Activated T-helper 9 cell treated with anti-CD3 and anti-CD28 coated beads, Interleukin-2, amount 50 U/mL, for 16 hours (primary cell): ENCODE results near the gene ASCL5.

ENCODE experiments used
- DNase-seq: peaks from one replicate; pipeline ENCODE4 v3.0.0-alpha.2; 2020; ENCODE audit warnings: low read depth

ASCL5 gene

DNA sequence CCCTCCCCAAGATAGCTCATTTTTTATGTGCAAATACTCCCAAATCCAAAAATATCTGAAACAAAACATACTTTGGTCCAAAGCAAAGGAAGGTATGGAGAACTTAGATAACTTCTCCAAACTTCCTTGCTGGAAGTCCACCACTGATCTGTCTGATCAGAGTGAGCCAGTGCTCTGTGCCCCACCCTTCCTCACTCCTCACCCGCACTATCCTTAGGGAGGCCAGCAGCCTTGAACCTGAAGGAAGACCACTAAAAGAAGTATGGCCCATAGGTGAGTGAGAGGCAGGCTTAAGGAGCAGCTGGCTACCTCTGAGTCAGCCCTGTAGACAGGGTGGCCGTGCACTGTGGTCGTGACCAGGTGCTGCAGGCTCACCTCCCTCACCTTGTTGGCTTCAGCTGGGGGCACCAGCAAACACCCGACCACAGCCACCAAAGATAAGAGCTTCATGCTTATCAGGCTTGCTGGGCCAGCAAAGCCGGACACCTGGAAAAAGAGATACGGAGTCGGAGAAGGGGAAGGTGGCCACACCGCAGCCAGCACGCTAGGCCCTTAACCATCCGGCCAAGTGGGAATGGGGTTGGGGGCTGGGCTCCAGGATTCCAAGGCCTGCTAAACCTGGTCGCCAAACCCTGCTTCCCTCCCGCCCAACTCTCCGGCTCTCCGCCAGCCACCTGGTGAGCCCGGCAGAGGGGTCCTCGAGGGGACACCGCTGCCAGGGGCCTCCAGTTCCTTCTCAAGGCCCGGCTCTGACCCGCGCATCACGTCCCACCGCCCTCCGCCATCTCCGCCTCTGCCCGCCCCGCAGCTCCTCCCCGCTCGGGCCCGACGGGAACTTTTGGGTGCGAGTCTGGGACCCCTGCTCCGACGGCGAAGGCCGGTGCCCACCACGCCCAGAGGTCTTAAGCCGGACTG, 26.7 kb upstream of the ASCL5 start:
- no peak for DNase-seq

DNA sequence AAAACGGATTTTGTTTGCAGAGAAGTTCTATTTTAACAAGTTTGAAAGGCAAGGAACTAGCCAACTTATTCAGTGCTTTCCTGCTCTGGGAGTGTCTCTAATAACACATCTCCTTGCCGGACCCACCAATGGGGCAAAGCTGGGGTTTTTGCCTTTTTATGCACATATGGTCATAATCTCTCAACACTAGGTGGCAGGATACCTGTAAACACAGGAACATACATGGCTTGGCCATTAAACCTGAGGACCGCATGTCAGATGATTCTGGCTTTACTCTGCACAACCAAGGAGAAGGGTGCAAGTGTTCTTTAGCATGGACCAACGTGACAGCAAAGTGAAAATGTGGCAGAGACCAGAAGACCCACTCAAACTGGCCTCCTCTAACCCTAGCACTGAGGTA, 22.4 kb upstream of the ASCL5 start:
- DNase-seq: no peak

DNA sequence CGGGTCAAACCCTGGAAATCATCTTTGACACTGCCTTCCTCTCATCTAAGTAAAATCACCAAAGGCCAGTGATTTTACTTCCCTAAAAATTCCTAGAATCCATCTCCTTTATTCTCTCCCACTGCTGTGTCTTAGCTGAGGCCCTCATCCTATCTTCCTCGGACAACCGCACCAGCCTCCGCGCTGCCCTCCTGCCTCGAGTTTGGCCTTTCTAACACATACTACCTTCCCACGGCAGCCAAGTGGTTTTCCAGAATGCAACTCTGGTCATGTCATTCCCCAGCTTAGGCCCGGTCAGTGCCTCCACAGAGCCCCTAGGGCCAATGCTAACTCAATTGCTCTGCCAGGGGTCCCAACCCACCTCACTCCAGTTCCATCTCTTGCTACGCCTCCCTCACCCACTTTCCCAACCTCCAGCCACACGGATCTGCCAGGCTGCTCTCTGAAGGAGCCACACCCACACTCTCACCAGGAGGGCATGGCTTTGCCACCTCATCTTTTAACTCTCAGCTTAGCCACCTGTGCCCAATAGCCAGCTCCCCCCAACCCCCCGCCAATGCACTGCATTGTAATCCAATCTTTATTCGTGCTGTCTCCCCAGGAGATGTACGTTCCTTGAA, 20.5 kb upstream of the ASCL5 start:
- DNase-seq: no peak

DNA sequence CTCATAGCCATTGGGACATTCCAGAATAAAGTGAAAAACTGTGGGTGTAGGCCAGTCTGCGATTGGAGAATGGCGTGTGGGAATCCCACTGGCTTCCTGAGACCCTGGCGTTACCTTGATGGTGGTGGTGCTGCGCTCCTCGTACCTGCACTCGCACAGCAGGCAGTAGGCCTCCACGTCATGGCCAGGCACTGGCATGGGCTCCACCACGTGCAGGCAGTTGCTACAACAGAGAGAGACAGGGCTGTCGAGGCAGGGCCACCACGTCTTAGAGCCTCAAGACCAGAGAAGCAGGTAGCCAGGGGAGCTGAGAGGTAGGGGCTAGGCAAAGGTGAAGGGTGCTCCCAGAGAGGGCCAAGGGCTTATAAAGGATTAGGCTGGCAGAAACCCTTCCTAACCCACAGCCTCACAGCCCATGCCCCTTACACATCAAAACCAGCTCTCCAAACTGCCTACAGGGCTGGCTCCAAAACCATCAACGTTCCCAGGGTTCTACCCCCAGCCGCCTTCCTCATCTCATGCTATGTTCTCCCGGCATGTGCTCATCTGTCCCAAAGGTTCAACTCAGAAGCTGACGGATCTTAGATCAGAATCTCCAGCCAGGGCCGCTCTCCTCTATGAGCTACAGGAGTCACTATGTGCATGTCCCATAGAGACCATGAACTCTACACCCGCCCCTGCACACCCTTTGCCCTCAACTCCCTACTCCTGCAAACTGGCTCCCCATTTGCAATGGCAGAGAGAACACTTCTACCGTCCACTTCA, 19.8 kb upstream of the ASCL5 start:
- DNase-seq: no peak

DNA sequence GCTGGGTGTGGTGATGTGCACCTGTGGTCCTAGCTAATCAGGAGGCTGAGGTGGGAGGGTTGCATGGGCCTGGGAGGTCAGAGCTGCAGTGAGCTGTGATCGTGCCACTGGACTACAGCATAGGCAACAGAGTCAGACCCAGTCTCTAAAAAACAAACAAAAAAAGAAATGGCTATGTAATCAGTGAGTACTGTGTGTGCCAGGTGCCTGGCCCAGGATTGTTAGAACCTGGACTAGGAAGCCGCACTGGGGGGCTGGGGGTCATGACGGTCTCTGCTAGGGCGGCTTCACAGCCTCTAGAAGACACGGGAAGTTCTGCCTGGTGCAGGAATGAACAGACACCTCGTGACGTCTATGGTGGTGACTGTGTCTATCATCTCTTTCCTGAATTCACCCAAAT, 18.8 kb upstream of the ASCL5 start:
- no peak for DNase-seq

DNA sequence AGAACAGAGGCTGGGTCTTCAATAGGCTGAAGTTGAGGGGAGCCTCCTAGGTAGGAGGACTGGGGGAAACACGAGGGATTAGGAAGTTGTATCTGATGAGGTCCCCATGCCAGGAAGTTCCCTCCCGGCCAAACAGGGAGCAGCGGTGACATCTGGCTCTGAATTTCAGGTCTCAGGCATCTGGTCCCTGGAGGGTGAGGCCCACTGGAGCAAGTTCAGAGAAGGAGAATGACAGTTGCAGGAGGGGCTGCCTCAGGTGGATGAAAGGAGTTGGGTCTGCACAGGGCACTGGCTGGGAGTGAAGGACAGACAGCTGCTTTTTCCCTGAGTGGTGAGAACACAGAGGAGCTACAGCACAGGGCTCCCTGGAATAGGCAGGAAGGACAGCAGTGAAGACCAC, 18.1 kb upstream of the ASCL5 start:
- DNase-seq: no peak

DNA sequence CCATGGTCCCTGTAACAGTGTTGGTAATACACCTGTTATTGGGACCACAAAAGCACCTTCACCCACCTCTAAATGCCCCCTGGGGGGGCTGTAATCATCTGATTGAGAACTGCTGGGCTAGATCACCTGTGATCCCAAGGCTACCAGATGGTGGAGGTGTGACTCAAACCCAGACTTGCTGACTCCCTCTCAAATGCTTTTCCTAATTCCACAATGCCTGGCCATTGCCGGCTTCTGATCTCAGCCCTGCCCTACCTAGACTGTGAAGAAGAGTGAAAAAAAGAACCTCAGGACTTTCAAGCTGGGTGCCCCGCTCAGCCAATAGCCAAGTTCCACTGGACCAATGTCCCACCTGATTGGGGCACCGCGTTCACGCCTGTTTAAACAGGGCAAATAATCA, 17.7 kb upstream of the ASCL5 start:
- no peak for DNase-seq

DNA sequence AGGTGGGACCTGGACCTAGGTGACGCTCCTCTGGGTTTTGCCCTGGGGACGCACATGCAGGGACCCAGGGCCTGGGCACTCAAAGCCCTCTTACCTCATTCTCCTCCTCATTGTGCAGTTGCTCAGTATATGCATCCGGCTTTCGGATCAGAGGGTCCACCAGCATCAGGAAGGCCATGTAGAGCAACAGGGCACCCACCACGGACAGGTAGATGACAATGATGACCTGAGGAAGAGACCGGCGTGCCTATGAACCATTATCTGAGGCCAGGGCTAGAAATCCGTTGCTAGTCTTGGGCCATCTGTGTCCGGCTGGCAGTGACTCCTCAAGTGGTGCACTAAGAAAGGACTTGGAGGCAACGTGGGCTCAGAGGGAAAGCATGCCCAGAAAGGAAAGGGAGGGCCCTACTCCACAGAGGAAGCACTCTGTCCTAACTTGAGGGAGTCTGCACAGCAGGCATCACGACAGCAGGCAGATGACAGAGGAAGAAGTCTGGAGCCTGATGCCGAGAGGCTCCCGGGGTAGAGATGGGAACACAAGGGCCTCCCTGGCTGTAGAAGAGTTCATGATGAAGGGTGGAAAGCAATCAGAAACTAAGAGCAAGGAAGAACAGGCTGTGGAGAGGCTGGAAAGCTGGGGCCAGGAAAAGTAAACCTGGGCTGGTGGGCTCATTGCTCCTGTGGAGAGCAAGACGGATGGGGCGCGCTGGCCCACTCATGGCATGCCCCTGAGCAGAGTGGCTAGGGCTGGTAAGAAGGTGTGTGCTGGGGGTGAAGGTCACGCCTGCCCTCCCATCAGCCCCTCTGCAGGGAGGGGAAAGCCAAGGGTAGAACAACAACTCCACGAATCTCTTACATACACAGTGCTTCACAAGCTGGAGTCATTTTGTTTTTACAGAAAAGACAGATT, 17.0 kb upstream of the ASCL5 start:
- no peak for DNase-seq

DNA sequence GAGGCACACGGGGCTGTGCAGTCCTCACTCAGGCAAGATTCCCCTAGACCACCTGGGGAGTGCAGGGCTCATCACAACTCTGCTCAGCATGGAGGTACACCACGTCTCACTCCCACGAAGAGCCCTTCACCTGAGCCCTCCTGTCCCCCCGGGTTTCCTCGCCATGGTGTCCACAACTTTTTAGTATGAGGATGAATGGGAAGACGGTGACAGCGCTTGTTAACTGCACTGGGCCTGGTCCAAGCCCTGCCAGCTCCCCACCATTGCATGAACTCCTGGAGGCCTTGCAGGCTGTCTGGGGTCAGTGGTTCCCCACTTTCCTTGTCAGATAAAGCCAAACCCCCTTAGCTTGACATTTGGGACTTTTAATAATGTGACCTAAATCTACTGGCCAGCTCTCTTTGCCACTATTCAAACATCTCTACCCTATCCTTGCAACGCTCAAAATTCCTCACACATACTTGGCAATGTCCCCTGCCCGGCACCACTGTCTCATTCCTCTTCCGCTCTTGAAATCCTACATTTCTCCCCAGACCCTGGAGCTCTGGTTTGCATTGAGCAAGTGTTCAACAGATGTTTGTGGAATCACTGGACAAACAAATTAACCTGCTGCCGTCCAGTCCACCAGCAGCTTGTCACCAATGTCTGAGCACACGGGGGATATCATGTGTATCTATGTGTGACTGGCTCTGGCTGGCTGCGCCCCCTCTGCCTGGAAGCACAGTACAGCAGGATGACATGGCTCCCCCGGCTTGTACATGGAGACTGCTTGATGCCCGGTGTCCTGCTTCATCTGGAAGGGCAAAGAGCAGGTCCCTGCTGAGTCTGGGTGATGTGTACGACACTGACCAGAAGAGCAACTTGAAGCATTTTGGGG, 16.1 kb upstream of the ASCL5 start:
- no peak for DNase-seq

DNA sequence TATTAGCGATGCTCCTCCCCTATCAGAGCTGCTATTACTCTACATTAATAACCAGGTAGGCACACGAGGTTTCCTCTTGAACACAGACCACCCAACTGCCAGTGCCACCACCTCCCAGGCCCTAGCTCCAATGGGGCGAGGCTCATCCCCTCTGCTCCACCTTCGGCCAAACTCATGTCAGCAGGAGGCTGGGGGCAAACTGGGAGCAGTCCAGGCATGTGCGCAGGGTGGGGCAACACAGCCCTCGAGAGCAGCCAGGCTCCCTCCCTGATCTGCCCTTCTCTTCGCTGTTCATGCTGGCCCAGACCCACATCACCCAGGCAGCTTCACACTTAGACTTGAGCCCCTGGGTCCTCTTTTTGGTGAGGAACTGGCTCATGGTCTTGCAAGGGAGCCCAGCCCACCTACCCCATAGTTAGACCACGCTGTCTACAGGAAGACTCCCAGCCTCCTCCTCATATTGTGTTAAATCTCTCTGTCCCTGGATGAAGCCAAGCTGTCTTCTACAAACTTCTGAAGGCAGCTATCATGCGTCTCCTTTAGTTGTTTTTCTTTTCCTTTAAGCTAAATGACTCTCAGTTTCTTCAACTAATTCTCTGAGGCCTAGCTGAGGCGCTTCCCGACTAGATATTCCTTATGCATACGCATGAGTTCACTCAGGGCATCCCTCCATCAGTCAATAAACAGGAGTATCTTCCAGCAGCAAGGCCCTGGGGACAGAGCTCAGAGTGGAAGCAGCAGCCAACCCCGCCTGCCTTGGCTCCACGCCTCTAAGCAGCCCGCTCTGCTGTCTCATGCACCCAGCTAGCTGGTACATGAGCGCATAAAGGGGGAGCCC, 15.2 kb upstream of the ASCL5 start:
- no peak for DNase-seq

DNA sequence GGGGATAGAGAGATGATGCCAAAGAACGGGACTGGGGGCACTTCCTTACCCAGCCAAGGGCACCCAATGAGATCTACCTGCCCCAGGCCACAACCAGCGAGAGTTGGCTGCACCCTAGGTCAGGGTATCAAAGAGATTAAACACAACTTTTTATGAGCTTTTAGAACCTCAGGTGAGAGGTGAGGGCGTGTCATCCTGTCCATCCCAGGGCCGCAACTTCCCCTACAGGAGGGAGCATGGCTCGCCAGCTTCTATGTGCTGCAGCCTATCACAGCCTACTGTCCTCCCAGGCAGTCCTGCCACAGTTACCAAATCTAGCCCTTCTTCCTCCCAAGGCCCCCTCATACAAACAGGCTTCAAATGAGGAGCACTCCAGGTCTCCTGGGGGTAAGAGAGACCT, 14.4 kb upstream of the ASCL5 start:
- DNase-seq: no peak

DNA sequence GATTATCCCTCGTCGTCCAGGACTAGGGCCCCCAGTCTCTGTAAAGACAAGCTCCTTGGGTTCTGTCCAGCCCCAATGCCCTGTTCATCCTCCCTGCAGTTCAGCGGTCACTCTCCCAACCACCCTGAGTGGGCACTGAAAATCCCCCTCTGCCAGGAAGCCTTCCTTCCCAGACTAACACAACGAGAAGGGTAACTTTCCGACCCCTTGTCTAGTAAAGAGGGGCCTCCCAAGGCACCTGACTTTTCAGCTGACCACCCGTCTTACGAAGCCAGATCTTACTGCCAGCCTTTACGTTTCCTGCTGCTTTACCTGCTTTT, 13.9 kb upstream of the ASCL5 start:
- no peak for DNase-seq

DNA sequence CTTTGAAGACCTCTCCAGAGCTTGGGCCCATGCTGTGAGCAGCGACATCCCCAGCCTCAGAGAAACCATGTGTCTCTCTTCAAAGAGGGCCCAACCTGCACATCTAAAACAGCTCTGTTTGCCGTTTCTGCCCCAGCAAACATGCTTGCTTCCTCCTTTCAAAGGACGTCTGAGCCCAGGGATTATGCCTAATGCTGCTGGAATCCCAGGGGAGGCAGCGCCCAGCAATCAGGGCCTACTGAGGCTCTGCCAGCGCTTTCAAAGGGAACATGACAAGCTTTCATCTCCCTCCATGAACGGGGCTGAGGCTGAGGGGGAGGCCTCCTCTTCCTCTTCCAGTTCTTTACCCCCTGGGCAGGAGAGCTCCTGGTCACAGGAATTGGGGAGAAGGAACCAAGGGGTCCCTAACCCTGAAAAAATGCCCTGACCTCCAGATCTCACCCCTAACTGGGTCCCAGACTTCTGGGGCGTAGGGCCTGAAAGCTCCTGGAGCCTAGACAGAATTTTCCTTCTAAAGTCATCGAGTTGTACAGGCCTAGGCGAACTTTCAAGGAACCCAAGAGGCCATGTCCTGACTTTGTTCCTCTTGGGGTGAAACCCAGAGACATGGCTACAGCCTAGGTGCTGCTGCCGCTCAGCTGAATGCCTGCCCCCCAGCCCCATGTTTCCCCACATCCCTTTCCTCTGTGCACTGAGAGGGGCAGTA, 13.4 kb upstream of the ASCL5 start:
- DNase-seq: no peak

DNA sequence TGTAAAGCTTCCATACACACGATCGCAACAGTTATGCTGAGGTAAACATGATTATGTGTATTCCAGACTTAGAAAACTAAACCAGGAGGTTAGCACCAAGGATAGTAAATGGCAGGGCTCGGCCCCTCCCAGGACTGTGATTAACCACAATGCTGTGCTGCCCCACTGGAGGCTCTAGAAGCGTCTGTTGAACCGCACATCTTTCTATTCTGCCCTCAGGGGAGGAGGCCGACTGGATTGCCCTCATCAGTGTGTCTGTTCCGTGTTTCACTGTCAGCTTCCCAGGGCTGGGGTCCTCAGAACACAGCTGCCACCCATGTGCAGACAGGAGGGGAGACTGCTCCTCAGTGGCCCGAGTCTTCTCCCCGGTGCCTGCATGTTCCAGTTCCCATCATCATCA, 12.8 kb upstream of the ASCL5 start:
- DNase-seq: no peak

DNA sequence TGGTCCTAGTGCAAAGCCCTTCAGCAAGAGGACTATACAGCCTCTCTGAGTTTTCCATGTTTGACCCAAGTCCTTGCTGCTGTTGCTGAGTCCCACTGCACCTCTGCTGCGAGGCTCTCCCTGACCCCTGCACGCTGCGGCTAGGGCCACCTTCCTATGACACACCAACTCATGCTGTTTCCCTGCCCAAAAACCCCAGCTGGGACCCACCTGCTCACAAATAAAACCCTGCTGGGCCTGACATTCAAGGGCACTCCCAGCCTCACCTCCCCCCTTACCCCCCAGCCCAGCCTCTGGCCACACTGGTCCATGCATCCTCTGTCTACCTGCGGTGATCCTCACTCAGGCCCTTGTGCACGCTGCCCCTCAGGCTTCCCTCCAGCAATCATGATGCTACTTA, 12.3 kb upstream of the ASCL5 start:
- DNase-seq: no peak

DNA sequence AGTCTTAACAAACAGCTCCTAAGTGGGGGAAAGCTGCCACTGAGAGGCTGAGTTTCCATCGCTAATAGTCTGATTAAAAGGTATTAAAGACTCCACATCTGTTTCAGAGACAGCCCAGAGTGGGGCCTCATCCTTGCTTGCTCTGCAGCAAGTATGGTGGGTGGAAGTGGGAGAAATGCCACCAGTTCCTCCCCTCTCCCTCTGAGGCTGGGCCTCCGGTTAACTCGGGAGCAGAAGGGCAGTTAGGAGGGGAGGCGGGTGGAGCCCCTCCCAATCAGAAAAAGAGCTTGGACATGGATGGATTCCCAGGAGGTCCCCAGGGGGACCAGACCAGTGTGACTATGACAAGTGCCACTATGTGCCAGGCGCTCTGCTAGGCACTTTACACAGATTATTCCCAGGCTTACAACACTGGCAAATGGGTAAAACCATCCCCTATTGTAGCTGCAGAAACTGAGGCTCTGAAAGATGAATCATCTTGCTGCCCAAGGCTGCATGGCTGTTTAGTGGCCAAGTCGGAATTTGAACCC, 11.4 kb upstream of the ASCL5 start:
- DNase-seq: no peak

DNA sequence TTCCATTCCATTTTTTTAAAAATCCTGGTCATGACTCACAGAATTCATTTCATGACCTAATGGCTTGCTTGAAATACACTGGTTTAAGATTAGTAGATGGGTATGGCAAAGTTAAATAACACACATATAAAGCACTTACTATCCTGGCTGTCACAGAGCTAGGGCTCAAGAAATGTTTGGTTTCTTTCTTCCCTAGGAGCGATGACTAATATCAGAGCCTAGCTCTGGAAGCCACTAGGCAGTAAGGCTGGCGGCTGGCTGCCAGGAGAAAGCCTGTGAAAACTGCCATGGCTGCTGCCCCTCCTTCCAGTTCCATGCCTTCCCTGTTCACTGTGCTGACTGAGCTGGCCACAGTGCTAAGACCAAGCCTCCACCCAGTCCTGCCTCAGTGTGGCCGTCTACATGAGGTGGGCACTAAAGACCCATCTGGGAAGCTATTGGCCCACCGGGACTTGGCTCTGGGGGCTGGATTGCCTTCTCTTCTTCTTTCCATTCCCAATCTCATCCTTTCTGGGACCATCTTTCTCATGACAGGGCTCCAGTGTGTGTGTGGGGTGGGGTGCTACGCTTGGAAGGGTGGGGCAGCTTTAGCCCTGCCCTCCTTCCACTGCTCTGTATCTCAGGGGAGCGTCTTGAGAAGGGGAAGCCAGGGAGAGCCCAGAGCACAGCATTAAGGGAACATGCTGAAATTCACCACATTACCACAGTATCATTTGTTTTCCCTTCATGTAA, 10.8 kb upstream of the ASCL5 start:
- DNase-seq: no peak

DNA sequence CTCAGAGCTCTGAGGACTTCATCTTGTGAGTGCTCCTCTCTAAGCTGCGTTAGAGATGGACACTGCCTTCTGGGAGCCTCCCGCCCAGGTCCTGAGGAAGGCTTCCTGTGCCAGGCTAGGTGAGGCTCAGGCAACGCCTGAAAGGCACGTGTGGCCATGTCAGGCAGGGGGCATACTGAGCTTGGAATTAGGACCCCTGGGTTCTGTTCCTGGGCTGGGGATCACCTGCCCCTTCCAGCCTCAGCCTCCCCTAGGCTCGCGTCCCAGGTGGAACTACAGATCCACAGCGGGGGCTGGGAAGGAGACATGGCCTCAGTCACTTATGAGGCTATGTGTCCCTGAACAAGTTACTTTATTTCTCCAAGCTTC, 10.0 kb upstream of the ASCL5 start:
- no peak for DNase-seq
